K562 (cell line): ENCODE measurements around the gene NYAP1. TPM values are rescaled to one million over a fixed set of nuclear protein-coding genes. Genes with fewer than 3 reads are reported as not detected.

Source experiments
- EP400 ChIP-seq: fragments of 450-650 bp; IDR thresholded peaks from 2 replicates; pipeline ENCODE4 v1.6.1; 2017; ENCODE audit warnings: antibody characterized with exemption, mild to moderate bottlenecking, moderate library complexity
- FOSL1 ChIP-seq: fragments of 200-800 bp; sonication (Bioruptor generic); conservative IDR thresholded peaks from 2 replicates; pipeline ENCODE4 v1.6.1; 2016; ENCODE audit warnings: missing genetic modification characterization, missing compliant biosample characterization
- FOXA3 ChIP-seq, 2 experiments: fragments of 450-650 bp in 1 of 2; sonication (generic) in 1 of 2; formaldehyde crosslinking; IDR thresholded peaks in 1 of 2; conservative IDR thresholded peaks in 1 of 2; 2 replicates each; pipeline versions ENCODE4 v1.4.0 to v1.8.0; 2020 to 2022; ENCODE audit warnings: mild to moderate bottlenecking in 2 of 2, missing genetic modification reagents in 1 of 2
- FOXJ2 ChIP-seq: fragments of 200-800 bp; sonication (Bioruptor generic); IDR thresholded peaks from 2 replicates; pipeline ENCODE4 v1.6.1; 2016; ENCODE audit warnings: missing genetic modification characterization, missing compliant biosample characterization
- FOXP1 ChIP-seq: sonication (generic); formaldehyde crosslinking; IDR thresholded peaks from 2 replicates; pipeline ENCODE4 v1.8.0; 2022; ENCODE audit warnings: mild to moderate bottlenecking, missing genetic modification reagents
- GTF2A2 ChIP-seq: IDR thresholded peaks from 2 replicates; pipeline ENCODE4 v1.6.1; 2016; ENCODE audit warnings: mild to moderate bottlenecking, missing genetic modification characterization, missing compliant biosample characterization
- LEF1 ChIP-seq: fragments of 450-650 bp; IDR thresholded peaks from 2 replicates; pipeline ENCODE4 v1.6.1; 2016; ENCODE audit warnings: mild to moderate bottlenecking
- MAX ChIP-seq: sonication (generic); formaldehyde crosslinking; IDR thresholded peaks from 2 replicates; pipeline ENCODE4 v1.9.0; 2022; ENCODE audit warnings: mild to moderate bottlenecking, missing genetic modification reagents
- NCOA6 ChIP-seq: fragments of 450-650 bp; IDR thresholded peaks from 2 replicates; pipeline ENCODE4 v1.6.1; 2017; ENCODE audit warnings: mild to moderate bottlenecking
- NCOR1 ChIP-seq: fragments of 450-650 bp; IDR thresholded peaks from 2 replicates; pipeline ENCODE4 v1.6.1; 2016; ENCODE audit warnings: mild to moderate bottlenecking, moderate library complexity
- NFIC ChIP-seq: fragments of 450-650 bp; IDR thresholded peaks from 2 replicates; pipeline ENCODE4 v1.6.1; 2017; ENCODE audit warnings: mild to moderate bottlenecking, inconsistent platforms
- NR3C1 ChIP-seq: sonication (generic); formaldehyde crosslinking; IDR thresholded peaks from 2 replicates; pipeline ENCODE4 v1.8.1; 2022; ENCODE audit warnings: missing genetic modification reagents
- RBM25 ChIP-seq: fragments of 200-400 bp; formaldehyde crosslinking; IDR thresholded peaks from 2 replicates; pipeline ENCODE4 v1.6.1; 2018; ENCODE audit warnings: low read length, low read depth, moderate library complexity; ENCODE audit not compliant: severe bottlenecking
- STAT6 ChIP-seq: sonication (generic); formaldehyde crosslinking; IDR thresholded peaks from 2 replicates; pipeline ENCODE4 v1.8.1; 2023; ENCODE audit warnings: mild to moderate bottlenecking, missing genetic modification reagents
- TFAP4 ChIP-seq: sonication (generic); formaldehyde crosslinking; IDR thresholded peaks from 2 replicates; pipeline ENCODE4 v1.8.0; 2022; ENCODE audit warnings: missing genetic modification reagents, mild to moderate bottlenecking, moderate library complexity, borderline replicate concordance
- XRCC5 ChIP-seq: fragments of 200-400 bp; formaldehyde crosslinking; IDR thresholded peaks from 2 replicates; pipeline ENCODE4 v1.6.1; 2017; ENCODE audit warnings: low read depth, mild to moderate bottlenecking, low read length
- ZBTB17 ChIP-seq: fragments of 450-650 bp; formaldehyde crosslinking; IDR thresholded peaks from 2 replicates; pipeline ENCODE4 v1.4.0; 2020; ENCODE audit warnings: mild to moderate bottlenecking
- ZBTB7A ChIP-seq: IDR thresholded peaks from 2 replicates; pipeline ENCODE4 v1.6.1; 2011; ENCODE audit warnings: low read depth, mild to moderate bottlenecking, low read length, moderate library complexity, borderline replicate concordance; ENCODE audit not compliant: control insufficient read depth
- ZFX ChIP-seq: sonication (generic); formaldehyde crosslinking; IDR thresholded peaks from 2 replicates; pipeline ENCODE4 v1.8.0; 2022; ENCODE audit warnings: mild to moderate bottlenecking, missing genetic modification reagents, moderate library complexity
- ZNF253 ChIP-seq: fragments of 250-450 bp; sonication (Bioruptor Pico); conservative IDR thresholded peaks from 2 replicates; pipeline ENCODE4 v1.6.1; 2021; ENCODE audit warnings: mild to moderate bottlenecking
- ZNF764 ChIP-seq: fragments of 250-450 bp; sonication (Bioruptor Pico); IDR thresholded peaks from 2 replicates; pipeline ENCODE4 v1.4.0; 2020; ENCODE audit warnings: low read depth, mild to moderate bottlenecking, moderate library complexity
- polyA plus RNA-seq, 8 experiments: library from polyadenylated mRNA; depleted of rRNA in 4 of 8; stranded (reverse) in 5 of 8; unstranded in 3 of 8; fragments of >200 nt; fragmentation: Nextera tagmentation in 2 of 8; fragmentation: Illumina TruSeq in 1 of 8; extraction: Ambion mirVana in 2 of 8; extraction: Trizol in 1 of 8; gene quantifications; 2 replicates each; pipeline versions ENCODE4 v1.2.1 to v1.2.3, GENCODE V29; 2011 to 2014; ENCODE audit warnings: inconsistent platforms in 1 of 8, missing spikeins in 1 of 8
- total RNA-seq, 7 experiments: library from RNA; depleted of rRNA in 6 of 7; stranded (reverse); fragments of >200 nt in 6 of 7; fragmentation: Illumina TruSeq in 2 of 7; extraction: Trizol in 2 of 7; gene quantifications; 2 replicates each; pipeline versions ENCODE4 v1.2.1 to v1.2.3, GENCODE V29; 2011 to 2021; ENCODE audit warnings: low replicate concordance in 1 of 7
- TF ChIP-seq, protein P1 (sequence below): fragments of 200-400 bp; formaldehyde crosslinking; IDR thresholded peaks from 2 replicates; pipeline ENCODE4 v1.6.1; 2017; ENCODE audit warnings: mild to moderate bottlenecking, low read depth, low read length, moderate library complexity
- TF ChIP-seq, protein P2 (sequence below): sonication (generic); formaldehyde crosslinking; IDR thresholded peaks from 2 replicates; pipeline ENCODE4 v1.9.0; 2022; ENCODE audit warnings: mild to moderate bottlenecking, missing genetic modification reagents

The NYAP1 gene
- total and polyA plus RNA-seq, 9 of the 15 experiments (the other 6 are each of a cell fraction or from before 2014, with no cell fraction given), result 0.11 to 0.88 (median 0.22) TPM; not detected in 2

- TF ChIP-seq ZBTB17 (no peak), RBM25 (peak; percentile 55), FOXA3 (CRISPR knock-in tag; conservative IDR thresholded peaks at IDR 0.05 in 1 of 2, IDR thresholded peaks at IDR 0.05 in 1 of 2) (no peak), STAT6 (no peak), NFIC (peak; percentile 23; the same call in 1 of the 2 replicates), FOXP1 (CRISPR knock-in tag) (no peak), NCOR1 (0 out of 2 replicates have a peak, but pooled peaks have one; percentile 22), FOSL1 (tag) (no peak), GTF2A2 (tag) (no peak), ZBTB7A (no peak), LEF1 (no peak), EP400 (peak; percentile 13; the same call in 1 of the 2 replicates), FOXJ2 (tag) (no peak), NR3C1 (CRISPR knock-in tag) (no peak), TFAP4 (peak; percentile 80), NCOA6 (no peak), MAX (CRISPR knock-in tag) (peak; percentile 69; the same call in 1 of the 2 replicates), ZNF764 (CRISPR knock-in tag) (no peak), XRCC5 (no peak), ZFX (CRISPR knock-in tag) (no peak), ZNF253 (no peak)
- TF ChIP-seq, protein P1, sequence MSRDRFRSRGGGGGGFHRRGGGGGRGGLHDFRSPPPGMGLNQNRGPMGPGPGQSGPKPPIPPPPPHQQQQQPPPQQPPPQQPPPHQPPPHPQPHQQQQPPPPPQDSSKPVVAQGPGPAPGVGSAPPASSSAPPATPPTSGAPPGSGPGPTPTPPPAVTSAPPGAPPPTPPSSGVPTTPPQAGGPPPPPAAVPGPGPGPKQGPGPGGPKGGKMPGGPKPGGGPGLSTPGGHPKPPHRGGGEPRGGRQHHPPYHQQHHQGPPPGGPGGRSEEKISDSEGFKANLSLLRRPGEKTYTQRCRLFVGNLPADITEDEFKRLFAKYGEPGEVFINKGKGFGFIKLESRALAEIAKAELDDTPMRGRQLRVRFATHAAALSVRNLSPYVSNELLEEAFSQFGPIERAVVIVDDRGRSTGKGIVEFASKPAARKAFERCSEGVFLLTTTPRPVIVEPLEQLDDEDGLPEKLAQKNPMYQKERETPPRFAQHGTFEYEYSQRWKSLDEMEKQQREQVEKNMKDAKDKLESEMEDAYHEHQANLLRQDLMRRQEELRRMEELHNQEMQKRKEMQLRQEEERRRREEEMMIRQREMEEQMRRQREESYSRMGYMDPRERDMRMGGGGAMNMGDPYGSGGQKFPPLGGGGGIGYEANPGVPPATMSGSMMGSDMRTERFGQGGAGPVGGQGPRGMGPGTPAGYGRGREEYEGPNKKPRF, result no peak
- TF ChIP-seq, protein P2, sequence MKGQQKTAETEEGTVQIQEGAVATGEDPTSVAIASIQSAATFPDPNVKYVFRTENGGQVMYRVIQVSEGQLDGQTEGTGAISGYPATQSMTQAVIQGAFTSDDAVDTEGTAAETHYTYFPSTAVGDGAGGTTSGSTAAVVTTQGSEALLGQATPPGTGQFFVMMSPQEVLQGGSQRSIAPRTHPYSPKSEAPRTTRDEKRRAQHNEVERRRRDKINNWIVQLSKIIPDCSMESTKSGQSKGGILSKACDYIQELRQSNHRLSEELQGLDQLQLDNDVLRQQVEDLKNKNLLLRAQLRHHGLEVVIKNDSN (CRISPR knock-in tag), result no peak; the same call in 1 of the 2 replicates
Measured at GRCh38 chr7:100516135-100516812, 32.5 kb downstream of the NYAP1 start (continued).
